GM12872 (cell line): ENCODE results near the gene PTGDR.

Experiments
- CTCF ChIP-seq: IDR thresholded peaks from 3 replicates; pipeline ENCODE4 v1.5.1; 2011; ENCODE audit warnings: low read depth, mild to moderate bottlenecking, low read length, moderate library complexity; ENCODE audit not compliant: insufficient read depth

The PTGDR gene

GRCh38 chr14:52312931-52313355 lies 45.4 kb downstream of the PTGDR start:
- no peak for TF ChIP-seq CTCF

GRCh38 chr14:52313462-52313861 lies 46.0 kb downstream of the PTGDR start:
- TF ChIP-seq CTCF: no peak

GRCh38 chr14:52313903-52314594 lies 46.6 kb downstream of the PTGDR start, which contains the start of gene PTGER2:
TSS of gene PTGER2 (plus strand) at chr14:52314312. CDS start at chr14:52314549, 237 bp downstream.
- no peak for TF ChIP-seq CTCF

DNA sequence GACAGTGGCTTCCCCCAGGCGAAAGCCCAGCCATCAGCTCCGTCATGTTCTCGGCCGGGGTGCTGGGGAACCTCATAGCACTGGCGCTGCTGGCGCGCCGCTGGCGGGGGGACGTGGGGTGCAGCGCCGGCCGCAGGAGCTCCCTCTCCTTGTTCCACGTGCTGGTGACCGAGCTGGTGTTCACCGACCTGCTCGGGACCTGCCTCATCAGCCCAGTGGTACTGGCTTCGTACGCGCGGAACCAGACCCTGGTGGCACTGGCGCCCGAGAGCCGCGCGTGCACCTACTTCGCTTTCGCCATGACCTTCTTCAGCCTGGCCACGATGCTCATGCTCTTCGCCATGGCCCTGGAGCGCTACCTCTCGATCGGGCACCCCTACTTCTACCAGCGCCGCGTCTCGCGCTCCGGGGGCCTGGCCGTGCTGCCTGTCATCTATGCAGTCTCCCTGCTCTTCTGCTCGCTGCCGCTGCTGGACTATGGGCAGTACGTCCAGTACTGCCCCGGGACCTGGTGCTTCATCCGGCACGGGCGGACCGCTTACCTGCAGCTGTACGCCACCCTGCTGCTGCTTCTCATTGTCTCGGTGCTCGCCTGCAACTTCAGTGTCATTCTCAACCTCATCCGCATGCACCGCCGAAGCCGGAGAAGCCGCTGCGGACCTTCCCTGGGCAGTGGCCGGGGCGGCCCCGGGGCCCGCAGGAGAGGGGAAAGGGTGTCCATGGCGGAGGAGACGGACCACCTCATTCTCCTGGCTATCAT lies 47.3 kb downstream of the PTGDR start:
- no peak for TF ChIP-seq CTCF

DNA sequence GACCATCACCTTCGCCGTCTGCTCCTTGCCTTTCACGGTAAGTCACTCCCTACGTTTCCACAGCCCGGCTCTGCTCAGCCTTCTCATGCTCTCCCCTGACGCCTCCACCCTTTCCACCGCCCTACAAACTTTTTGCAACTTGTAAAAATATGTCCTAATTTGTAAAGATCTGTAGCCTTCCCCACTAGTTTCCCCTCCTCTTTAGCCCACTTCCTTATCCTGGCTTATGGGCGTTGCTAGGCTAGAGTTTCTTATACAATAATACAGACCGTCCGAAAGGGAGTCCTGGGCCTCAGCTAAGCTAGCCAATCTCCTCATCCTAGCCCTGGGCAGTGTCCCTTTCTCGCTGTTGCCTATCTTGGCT lies 47.8 kb downstream of the PTGDR start:
- TF ChIP-seq CTCF: no peak

DNA sequence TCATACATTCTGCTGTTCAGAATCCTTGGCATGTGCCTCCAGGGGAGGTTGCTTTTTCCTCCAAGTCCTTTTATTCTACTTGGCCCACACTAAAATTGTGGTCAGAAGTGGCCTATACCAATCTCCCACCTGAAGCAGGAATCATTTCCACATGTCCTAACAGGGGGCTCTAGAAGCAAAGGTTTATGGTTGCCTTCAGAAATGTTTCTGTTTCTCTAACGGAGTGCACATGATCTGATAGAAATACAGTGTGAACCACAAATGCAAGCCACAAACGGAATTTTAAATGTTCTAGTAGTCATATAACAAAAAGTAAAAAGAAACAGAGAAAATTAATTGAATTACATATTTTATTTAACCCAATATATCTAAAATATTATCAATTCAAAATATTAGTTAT lies 50.6 kb downstream of the PTGDR start:
- no peak for TF ChIP-seq CTCF

DNA sequence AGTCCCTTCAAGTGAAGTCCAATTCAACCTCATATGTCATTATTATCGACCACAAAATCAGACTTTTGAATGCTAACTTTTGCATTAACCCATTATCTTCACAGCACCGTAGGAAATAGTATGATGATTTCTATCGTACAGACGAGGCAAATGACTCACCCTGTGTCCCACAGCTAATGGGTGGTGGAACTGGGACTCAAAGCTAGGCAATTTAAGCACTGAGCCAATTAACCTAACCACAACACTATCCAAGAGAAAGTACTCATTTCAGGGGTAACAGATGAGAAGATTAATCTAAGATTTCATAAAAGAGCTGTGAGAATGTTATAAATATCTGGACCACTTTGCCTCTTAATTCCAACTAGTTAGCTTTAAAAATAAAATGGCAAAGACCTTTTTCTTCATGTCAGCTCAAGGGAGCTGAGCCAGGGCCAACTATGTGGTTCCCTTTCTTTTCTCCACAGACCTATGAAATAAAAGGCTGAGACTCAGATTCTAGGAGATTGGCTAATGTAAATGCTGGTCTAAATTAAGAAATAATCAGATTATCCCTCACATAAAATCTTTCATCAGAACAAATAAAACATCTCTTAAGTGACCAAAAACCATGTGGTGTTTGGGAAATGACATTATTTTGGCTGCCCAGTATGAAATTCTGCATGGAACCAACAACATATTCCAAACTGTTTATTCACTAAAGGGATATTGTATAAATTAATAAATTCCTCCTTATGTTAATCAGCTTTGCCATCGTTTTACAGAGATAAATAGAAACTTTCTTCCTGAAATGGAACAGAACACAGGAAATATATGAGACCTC lies 51.5 kb downstream of the PTGDR start:
- no peak for TF ChIP-seq CTCF
